ENCODE data around the gene PIP4K2B.

- TF ChIP-seq EZH2phosphoT487 (IDR thresholded peaks at IDR 0.05; ENCODE audit: borderline replicate concordance) (no peak), CTCF (conservative IDR thresholded peaks at IDR 0.05; ENCODE audit: low read length) (no peak)
Observed at GRCh38 chr17:38766341-38766740, 33.0 kb downstream of the PIP4K2B start.
